H1 (cell line): ENCODE results near the gene PRRG2. TPM values are rescaled to one million over a fixed set of nuclear protein-coding genes. Genes with fewer than 3 reads are reported as not detected.

Source experiments
- GABPA ChIP-seq: IDR thresholded peaks from 2 replicates; pipeline ENCODE4 v1.6.1; 2011; ENCODE audit warnings: mild to moderate bottlenecking, low read length, moderate library complexity, borderline replicate concordance; ENCODE audit not compliant: insufficient read depth
- JUND ChIP-seq: IDR thresholded peaks from 2 replicates; pipeline ENCODE4 v1.6.1; 2011; ENCODE audit warnings: mild to moderate bottlenecking, improper control_type of control experiment, low read length
- KDM5A ChIP-seq: fragments of 200-600 bp; IDR thresholded peaks from 2 replicates; pipeline ENCODE4 v1.7.1; 2012; ENCODE audit warnings: mild to moderate bottlenecking, low read length, inconsistent platforms, mixed read lengths
- POLR2A ChIP-seq, 2 experiments: IDR thresholded peaks; 1 replicate in 1 of 2; 2 replicates in 1 of 2; pipeline ENCODE4 v1.6.1; 2011; ENCODE audit warnings: low read depth in 2 of 2, low read length in 2 of 2, mild to moderate bottlenecking in 2 of 2; ENCODE audit errors: control extremely low read depth in 1 of 2
- POLR2AphosphoS5 ChIP-seq: IDR thresholded peaks from 2 replicates; pipeline ENCODE4 v1.6.1; 2011; ENCODE audit warnings: low read depth, low read length
- RAD21 ChIP-seq, 2 experiments: IDR thresholded peaks in 1 of 2; conservative IDR thresholded peaks in 1 of 2; 2 replicates each; pipeline ENCODE4 v1.6.1; 2011; ENCODE audit warnings: low read depth in 2 of 2, low read length in 2 of 2, improper control_type of control experiment in 1 of 2, inconsistent platforms in 1 of 2, mild to moderate bottlenecking in 1 of 2, moderate library complexity in 1 of 2
- RFX5 ChIP-seq: IDR thresholded peaks from 2 replicates; pipeline ENCODE4 v1.6.1; 2011; ENCODE audit warnings: low read depth, low read length, improper control_type of control experiment, borderline replicate concordance
- SAP30 ChIP-seq: fragments of 300-600 bp; sonication (generic); IDR thresholded peaks from 2 replicates; pipeline ENCODE4 v1.7.1; 2012; ENCODE audit warnings: low read length, moderate library complexity, mild to moderate bottlenecking, inconsistent platforms; ENCODE audit not compliant: insufficient read depth, insufficient replicate concordance
- SP2 ChIP-seq: IDR thresholded peaks from 2 replicates; pipeline ENCODE4 v1.6.1; 2012; ENCODE audit warnings: mild to moderate bottlenecking, low read length, inconsistent platforms
- TAF7 ChIP-seq: optimal IDR thresholded peaks from 2 replicates; pipeline ENCODE3; 2011; ENCODE audit warnings: low read depth, mild to moderate bottlenecking, inconsistent platforms, low read length, moderate library complexity, borderline replicate concordance
- TEAD4 ChIP-seq: IDR thresholded peaks from 2 replicates; pipeline ENCODE4 v1.6.1; 2012; ENCODE audit warnings: low read depth, low read length, inconsistent platforms, mixed read lengths
- polyA plus RNA-seq, 7 experiments: library from polyadenylated mRNA; depleted of rRNA in 3 of 7; stranded (reverse) in 5 of 7; unstranded in 2 of 7; fragments of >200 nt in 5 of 7; fragments of 200-250 nt in 2 of 7; gene quantifications; 1 replicate in 5 of 7; 2 replicates in 1 of 7; 4 replicates in 1 of 7; pipeline versions ENCODE4 v1.2.1 to v1.2.3, GENCODE V29; 2011 to 2013; ENCODE audit warnings: missing spikeins in 2 of 7, mixed read lengths in 2 of 7
- total RNA-seq: library from RNA; stranded (reverse); fragmentation: NEBNext Ultra II Directional; extraction: Animal tissue kit (Norgen Biotek cat#: 25700); gene quantifications from 2 replicates; pipeline ENCODE4 v1.2.1, GENCODE V29; 2021
- TF ChIP-seq, protein P1 (sequence below), 3 experiments: IDR thresholded peaks; 1 replicate in 2 of 3; 2 replicates in 1 of 3; pipeline versions ENCODE4 v1.5.1 to v1.6.1; 2011; ENCODE audit warnings: low read length in 3 of 3, mild to moderate bottlenecking in 3 of 3, inconsistent platforms in 2 of 3, low read depth in 1 of 3, moderate library complexity in 1 of 3; ENCODE audit not compliant: insufficient read depth in 1 of 3; ENCODE audit errors: control extremely low read depth in 1 of 3

PRRG2 gene
- total and polyA plus RNA-seq, 2 of the 8 experiments (the other 6 are each of a cell fraction or from before 2014, with no cell fraction given), result 4.1 to 5.6 TPM

DNA sequence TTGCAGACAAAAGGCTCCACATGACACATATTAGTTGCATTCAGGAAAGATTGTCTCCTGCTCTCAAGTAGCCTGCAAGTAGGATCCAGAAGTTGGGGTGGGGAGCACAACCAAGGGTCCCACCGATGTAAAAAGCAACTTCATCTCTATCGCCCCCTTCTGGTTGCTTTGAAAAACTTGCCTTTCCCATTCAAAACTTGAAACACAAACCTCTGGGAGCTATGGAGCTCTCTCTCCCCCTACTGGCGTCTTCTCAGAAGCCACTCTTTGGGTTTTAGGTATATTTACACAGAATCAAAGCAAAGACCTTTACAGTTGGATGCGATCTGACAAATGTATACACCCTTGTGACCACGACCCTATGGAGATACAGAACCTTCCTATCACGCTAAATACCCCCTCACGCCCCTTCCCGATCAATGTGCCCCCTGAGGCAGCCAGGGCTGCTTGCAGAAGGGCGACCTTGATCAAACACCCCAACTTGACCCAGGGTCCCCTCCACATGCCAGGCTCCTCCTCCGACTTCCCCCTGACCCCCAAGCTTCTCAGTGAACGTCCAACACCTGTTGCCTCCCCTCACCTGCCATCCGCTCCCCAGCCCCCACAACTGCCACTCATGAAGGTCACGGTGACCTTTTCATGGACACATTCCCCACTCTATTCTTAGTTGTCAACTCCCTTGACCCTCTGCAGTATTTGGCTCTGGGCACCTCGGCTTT is 10.8 kb upstream of the PRRG2 start (continued):
- TF ChIP-seq, protein P1, sequence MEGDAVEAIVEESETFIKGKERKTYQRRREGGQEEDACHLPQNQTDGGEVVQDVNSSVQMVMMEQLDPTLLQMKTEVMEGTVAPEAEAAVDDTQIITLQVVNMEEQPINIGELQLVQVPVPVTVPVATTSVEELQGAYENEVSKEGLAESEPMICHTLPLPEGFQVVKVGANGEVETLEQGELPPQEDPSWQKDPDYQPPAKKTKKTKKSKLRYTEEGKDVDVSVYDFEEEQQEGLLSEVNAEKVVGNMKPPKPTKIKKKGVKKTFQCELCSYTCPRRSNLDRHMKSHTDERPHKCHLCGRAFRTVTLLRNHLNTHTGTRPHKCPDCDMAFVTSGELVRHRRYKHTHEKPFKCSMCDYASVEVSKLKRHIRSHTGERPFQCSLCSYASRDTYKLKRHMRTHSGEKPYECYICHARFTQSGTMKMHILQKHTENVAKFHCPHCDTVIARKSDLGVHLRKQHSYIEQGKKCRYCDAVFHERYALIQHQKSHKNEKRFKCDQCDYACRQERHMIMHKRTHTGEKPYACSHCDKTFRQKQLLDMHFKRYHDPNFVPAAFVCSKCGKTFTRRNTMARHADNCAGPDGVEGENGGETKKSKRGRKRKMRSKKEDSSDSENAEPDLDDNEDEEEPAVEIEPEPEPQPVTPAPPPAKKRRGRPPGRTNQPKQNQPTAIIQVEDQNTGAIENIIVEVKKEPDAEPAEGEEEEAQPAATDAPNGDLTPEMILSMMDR (IDR thresholded peaks at IDR 0.05; ENCODE audit: control extremely low read depth in 1 of 3, insufficient read depth in 1 of 3, low read depth in 1 of 3, low read length in 3 of 3), result peak; percentile 35 to 99 (median 99)
- TF ChIP-seq POLR2AphosphoS5 (no peak), RFX5 (no peak), TEAD4 (no peak), TAF7 (no peak), RAD21 (IDR thresholded peaks at IDR 0.05 in 1 of 2, conservative IDR thresholded peaks at IDR 0.05 in 1 of 2; ENCODE audit: low read depth in 2 of 2, low read length in 2 of 2) (peak; percentile 93 to 95), KDM5A (no peak), JUND (peak; percentile 66), SAP30 (no peak), SP2 (no peak), POLR2A (IDR thresholded peaks at IDR 0.05; ENCODE audit: control extremely low read depth in 1 of 2, low read depth in 2 of 2, low read length in 2 of 2) (no peak), GABPA (peak; percentile 15; the same call in 1 of the 2 replicates)
